ENCODE data around the gene PAPSS2.

- TF ChIP-seq CTCF (IDR thresholded peaks at IDR 0.05; ENCODE audit: low read depth, low read length, missing input control) (no peak), TAF1 (conservative IDR thresholded peaks at IDR 0.05) (no peak), FOXA1 (IDR thresholded peaks at IDR 0.05) (no peak), RXRA (IDR thresholded peaks at IDR 0.05) (no peak), ATF3 (IDR thresholded peaks at IDR 0.05) (no peak), YY1 (IDR thresholded peaks at IDR 0.05) (no peak), RAD21 (IDR thresholded peaks at IDR 0.05) (no peak)
- TF ChIP-seq, protein P1, sequence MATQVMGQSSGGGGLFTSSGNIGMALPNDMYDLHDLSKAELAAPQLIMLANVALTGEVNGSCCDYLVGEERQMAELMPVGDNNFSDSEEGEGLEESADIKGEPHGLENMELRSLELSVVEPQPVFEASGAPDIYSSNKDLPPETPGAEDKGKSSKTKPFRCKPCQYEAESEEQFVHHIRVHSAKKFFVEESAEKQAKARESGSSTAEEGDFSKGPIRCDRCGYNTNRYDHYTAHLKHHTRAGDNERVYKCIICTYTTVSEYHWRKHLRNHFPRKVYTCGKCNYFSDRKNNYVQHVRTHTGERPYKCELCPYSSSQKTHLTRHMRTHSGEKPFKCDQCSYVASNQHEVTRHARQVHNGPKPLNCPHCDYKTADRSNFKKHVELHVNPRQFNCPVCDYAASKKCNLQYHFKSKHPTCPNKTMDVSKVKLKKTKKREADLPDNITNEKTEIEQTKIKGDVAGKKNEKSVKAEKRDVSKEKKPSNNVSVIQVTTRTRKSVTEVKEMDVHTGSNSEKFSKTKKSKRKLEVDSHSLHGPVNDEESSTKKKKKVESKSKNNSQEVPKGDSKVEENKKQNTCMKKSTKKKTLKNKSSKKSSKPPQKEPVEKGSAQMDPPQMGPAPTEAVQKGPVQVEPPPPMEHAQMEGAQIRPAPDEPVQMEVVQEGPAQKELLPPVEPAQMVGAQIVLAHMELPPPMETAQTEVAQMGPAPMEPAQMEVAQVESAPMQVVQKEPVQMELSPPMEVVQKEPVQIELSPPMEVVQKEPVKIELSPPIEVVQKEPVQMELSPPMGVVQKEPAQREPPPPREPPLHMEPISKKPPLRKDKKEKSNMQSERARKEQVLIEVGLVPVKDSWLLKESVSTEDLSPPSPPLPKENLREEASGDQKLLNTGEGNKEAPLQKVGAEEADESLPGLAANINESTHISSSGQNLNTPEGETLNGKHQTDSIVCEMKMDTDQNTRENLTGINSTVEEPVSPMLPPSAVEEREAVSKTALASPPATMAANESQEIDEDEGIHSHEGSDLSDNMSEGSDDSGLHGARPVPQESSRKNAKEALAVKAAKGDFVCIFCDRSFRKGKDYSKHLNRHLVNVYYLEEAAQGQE (IDR thresholded peaks at IDR 0.05), result no peak
Observed at GRCh38 chr10:87635498-87636312, 24.0 kb upstream of the PAPSS2 start.

Data from liver (tissue), 3 donors.